GM12873 (cell line): ENCODE results near the gene CAV2.

Experiments used
- CTCF ChIP-seq: IDR thresholded peaks from 2 replicates; pipeline ENCODE4 v1.5.1; 2012; ENCODE audit warnings: low read depth, mild to moderate bottlenecking, moderate library complexity, low read length, control low read depth; ENCODE audit not compliant: insufficient read depth; ENCODE audit errors: missing control alignments

Gene CAV2

GRCh38 chr7:116496653-116497052, 2.9 kb upstream of the CAV2 start:
- no peak for TF ChIP-seq CTCF

- no peak for TF ChIP-seq CTCF
Measured at GRCh38 chr7:116497708-116498107, 1.8 kb upstream of the CAV2 start.

GRCh38 chr7:116500078-116500853, 728 bp downstream of the CAV2 start:
- TF ChIP-seq CTCF = no peak

GRCh38 chr7:116501425-116502167, 2.1 kb downstream of the CAV2 start:
- no peak for TF ChIP-seq CTCF

- TF ChIP-seq CTCF = no peak
Measured at GRCh38 chr7:116502201-116503096, 2.9 kb downstream of the CAV2 start.

GRCh38 chr7:116503835-116504234, 4.3 kb downstream of the CAV2 start:
- no peak for TF ChIP-seq CTCF

- TF ChIP-seq CTCF = no peak
Measured at GRCh38 chr7:116505278-116505677, 5.7 kb downstream of the CAV2 start.
